Limb (tissue), 2 donors: ENCODE measurements around the gene PIP5K1C.
"Not testable (repeated sequence)": the region's sequence is repeated elsewhere in the genome, so short reads cannot be mapped to it uniquely, and the experiment has no call there.

Experiments used
- DNase-seq, 2 donors: peaks; one replicate each; pipeline ENCODE4 v3.0.0-alpha.2; 2016; ENCODE audit errors: extremely low spot score in 2 of 2

Gene PIP5K1C

DNA sequence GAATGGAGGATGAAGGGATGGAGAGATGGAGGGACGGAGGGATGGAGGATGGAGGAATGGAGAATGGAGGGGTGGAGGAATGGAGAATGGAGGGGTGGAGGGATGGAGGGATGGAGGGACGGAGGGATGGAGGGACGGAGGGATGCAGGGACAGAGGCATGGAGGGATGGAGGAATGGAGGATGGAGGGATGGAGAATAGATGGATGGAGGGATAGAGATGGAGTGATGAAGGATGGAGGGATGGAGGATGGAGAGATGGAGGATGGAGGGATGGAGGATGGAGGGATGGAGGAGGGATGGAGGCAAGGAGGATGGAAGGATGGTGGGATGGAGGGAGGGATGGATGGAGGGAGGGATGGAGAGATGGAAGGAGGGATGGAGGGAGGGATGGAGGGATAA is 22.1 kb downstream of the PIP5K1C start:
- no peak for DNase-seq

- DNase-seq: no peak
Measured at GRCh38 chr19:3674784-3675543, 25.3 kb downstream of the PIP5K1C start.

- no peak for DNase-seq
Measured at GRCh38 chr19:3673506-3674439, 26.5 kb downstream of the PIP5K1C start.

- DNase-seq: no peak
Measured at GRCh38 chr19:3672993-3673392, 27.3 kb downstream of the PIP5K1C start.

GRCh38 chr19:3672575-3672948 is 27.7 kb downstream of the PIP5K1C start:
- DNase-seq: no peak

DNA sequence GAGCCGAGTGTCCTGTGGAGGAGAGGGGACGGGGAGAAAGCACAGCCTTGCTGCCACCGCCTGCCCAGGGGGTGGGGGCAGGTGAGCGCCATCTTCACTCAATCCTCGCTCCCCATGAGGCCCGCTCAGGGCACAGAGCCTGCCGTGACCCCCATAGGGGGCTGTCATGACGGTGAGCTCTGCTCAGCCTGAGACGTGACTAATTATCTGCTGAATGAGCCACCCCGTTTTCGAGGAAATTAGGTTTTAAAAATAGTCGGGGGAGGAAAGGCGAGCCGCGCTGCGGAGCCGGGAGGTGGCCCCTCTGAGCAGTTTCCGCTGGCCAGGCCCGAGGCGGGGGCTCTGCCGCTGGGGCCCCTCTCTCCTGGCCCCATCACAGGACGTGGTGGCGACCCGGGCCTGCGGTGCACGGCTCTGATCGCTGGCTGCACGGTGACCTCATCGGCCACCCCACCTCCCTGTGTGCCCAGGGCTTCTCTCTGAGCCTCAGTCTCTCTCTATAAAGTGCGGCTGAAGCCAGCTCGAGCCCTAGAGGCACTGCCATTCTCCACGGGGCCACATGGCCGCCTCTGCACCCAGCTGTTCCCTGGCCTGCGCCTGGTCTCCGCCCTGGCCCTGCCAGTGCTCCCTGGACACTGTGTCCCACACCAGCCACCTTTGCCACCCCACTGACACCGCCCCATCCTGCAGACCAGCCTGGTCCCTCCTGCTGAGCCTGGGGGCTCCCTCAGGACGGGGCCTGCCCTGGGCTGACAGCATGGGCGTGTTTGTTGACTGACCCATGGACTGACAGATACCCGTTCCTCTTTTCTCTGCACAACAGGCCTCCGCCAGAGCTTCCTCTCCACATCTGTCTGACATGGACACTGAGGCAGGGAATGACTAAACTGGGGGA is 28.3 kb downstream of the PIP5K1C start:
- DNase-seq: peak in 1 of 2 donors; percentile 22

GRCh38 chr19:3670796-3671679 is 29.2 kb downstream of the PIP5K1C start:
- peak; percentile 48 to 83 for DNase-seq

GRCh38 chr19:3669947-3670795 is 30.1 kb downstream of the PIP5K1C start:
- DNase-seq: peak; percentile 69 to 74

- DNase-seq: no peak
Measured at GRCh38 chr19:3669082-3669946, 31.0 kb downstream of the PIP5K1C start.

- no peak for DNase-seq
Measured at GRCh38 chr19:3668331-3669081, 31.8 kb downstream of the PIP5K1C start.

GRCh38 chr19:3667766-3668165 is 32.5 kb downstream of the PIP5K1C start:
- no peak for DNase-seq

DNA sequence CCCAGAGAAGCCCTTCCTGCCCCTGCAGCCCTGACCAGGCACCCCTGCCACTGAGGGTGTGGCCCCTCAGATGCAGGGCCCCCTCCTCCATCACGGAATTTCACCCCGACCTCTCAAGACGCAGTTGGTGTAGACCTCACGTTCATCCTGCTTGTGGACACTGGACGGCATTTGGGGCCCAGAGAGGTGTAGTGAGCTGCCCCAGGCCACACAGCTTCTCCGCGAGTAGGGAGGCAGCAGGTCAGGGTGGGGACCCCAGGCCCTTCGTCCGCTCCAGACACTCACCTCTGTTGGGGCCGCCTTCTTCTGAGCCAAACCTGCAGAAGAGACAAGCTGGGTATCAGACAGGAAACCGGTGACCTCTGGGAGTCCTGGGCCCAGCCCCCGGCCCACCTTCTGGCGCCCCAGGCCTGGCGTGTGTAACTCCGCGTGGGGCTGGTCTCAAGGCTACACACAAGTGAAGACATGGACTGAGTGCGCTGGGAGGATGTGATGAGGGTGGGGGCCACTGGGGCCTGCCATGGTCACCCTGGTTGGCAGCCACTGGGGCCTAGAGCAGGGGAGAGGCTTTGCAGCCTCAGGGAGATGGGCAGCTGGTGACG is 33.1 kb downstream of the PIP5K1C start:
- DNase-seq: no peak

GRCh38 chr19:3666545-3666856 is 33.8 kb downstream of the PIP5K1C start:
- DNase-seq: not testable (repeated sequence)

GRCh38 chr19:3665681-3666544 is 34.4 kb downstream of the PIP5K1C start:
- peak; percentile 16 to 84 for DNase-seq

DNA sequence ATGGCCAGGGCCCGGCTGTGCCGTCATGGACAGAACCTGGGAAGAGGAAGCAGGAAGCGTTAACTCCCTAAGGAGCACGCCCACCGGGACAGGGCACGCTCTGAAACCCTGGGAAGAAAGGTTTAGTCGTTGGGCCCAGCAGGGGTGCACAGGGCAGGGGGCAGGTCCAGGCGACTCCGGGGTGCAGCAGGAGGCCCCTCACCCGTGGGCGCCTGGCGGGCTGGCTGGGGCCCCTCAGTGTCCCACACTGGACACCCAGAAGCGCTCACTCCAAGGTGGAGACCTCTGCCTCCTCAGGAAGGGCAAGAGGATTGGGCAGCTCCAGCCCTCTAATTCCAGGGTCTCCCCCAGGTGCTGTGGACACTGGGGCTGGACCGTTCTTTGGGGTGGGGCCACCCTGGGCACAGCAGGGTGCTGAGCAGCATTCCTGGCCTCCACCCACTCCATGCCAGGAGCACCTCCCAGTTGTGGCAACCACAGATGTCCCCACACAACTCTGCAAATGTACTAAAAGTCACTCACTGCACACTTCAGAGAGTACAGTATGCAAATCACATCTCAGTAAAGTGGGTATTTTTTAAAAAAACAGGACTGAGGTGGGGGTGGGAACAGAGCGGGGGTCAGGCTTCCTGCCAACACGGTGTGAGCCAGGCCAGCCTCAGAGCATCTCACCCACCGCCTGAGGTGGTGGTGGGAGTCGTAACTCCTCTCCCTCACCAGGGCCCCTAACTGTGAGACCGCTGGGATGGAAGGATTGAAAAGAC is 35.2 kb downstream of the PIP5K1C start:
- no peak for DNase-seq

DNA sequence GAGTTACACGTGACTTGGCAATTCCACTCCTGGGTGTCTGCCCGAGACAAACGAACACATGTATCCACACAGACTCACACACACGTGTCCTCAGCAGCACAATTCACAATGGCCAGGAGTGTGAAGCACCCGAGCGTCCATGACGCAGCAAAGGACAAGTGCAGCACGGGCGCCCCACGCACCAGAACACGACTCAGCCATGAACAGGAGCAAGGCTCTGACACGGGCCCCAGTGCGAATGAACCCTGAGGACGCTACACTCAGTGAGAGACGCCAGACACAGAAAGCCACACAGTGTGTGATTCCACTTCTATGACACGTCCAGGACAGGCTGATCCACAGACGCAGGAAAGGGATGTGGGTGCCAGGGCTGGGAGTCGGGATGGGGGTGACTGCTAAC is 36.4 kb downstream of the PIP5K1C start:
- no peak for DNase-seq
